Measurements from ENCODE around the gene SNAP47. TPM values are rescaled to one million over a fixed set of nuclear protein-coding genes. Genes with fewer than 3 reads are reported as not detected.

Gene SNAP47
- total RNA-seq, 1 donor from 2014 or later: 32.3 TPM

GRCh38 chr1:227749225-227749624, 14.0 kb downstream of the SNAP47 start:
- DNase-seq (ENCODE audit: low spot score): no peak

- DNase-seq (ENCODE audit: low spot score): no peak
Measured at GRCh38 chr1:227749916-227750710, 14.9 kb downstream of the SNAP47 start.

GRCh38 chr1:227753999-227754711, 18.9 kb downstream of the SNAP47 start:
- DNase-seq (ENCODE audit: low spot score): no peak

GRCh38 chr1:227754958-227755357, 19.7 kb downstream of the SNAP47 start:
- no peak for DNase-seq (ENCODE audit: low spot score)

- DNase-seq (ENCODE audit: low spot score): no peak
Measured at GRCh38 chr1:227756172-227756959, 21.1 kb downstream of the SNAP47 start.

GRCh38 chr1:227757781-227758180, 22.5 kb downstream of the SNAP47 start:
- no peak for DNase-seq (ENCODE audit: low spot score)

- no peak for DNase-seq (ENCODE audit: low spot score)
Measured at GRCh38 chr1:227758366-227758765, 23.1 kb downstream of the SNAP47 start.

GRCh38 chr1:227759341-227760300, 24.4 kb downstream of the SNAP47 start:
- DNase-seq (ENCODE audit: low spot score): peak; percentile 72

- DNase-seq (ENCODE audit: low spot score): no peak
Measured at GRCh38 chr1:227760377-227760776, 25.1 kb downstream of the SNAP47 start.

- DNase-seq (ENCODE audit: low spot score): no peak
Measured at GRCh38 chr1:227761621-227762230, 26.5 kb downstream of the SNAP47 start.

GRCh38 chr1:227762231-227762911, 27.1 kb downstream of the SNAP47 start:
- DNase-seq (ENCODE audit: low spot score): peak; percentile 87

GRCh38 chr1:227763246-227764018, 28.2 kb downstream of the SNAP47 start:
- DNase-seq (ENCODE audit: low spot score): no peak

GRCh38 chr1:227764019-227764391, 28.8 kb downstream of the SNAP47 start:
- DNase-seq (ENCODE audit: low spot score): no peak

GRCh38 chr1:227765261-227766014, 30.2 kb downstream of the SNAP47 start:
- no peak for DNase-seq (ENCODE audit: low spot score)

- peak; percentile 42 for DNase-seq (ENCODE audit: low spot score)
Measured at GRCh38 chr1:227766015-227766634, 30.9 kb downstream of the SNAP47 start.

- DNase-seq (ENCODE audit: low spot score): no peak
Measured at GRCh38 chr1:227766653-227767277, 31.5 kb downstream of the SNAP47 start.

- DNase-seq (ENCODE audit: low spot score): no peak
Measured at GRCh38 chr1:227767401-227768124, 32.3 kb downstream of the SNAP47 start.

All from mucosa of gallbladder (tissue), 1 donor.